ENCODE measurements around the gene TM4SF1.

DNA sequence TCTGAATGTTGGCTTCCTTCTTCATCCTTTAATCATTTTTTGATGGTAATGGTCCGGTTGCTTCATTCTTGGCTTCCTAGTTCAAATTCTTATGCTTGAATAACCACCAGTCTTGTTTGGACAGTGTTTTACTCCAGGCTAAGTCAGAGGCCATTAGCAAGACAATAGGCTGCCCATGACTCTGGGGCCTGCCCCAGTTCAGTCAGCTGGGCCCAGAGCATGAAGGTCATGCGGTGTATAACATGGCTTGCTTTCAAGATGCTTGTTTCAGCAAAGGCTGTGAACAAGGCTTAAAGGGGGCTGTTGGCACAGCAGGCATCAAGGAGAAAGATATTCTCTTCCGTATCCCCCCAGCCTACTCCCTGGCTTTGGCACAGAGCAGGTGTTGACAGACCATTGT is 57.7 kb downstream of the TM4SF1 start:
- TF ChIP-seq, protein P1, sequence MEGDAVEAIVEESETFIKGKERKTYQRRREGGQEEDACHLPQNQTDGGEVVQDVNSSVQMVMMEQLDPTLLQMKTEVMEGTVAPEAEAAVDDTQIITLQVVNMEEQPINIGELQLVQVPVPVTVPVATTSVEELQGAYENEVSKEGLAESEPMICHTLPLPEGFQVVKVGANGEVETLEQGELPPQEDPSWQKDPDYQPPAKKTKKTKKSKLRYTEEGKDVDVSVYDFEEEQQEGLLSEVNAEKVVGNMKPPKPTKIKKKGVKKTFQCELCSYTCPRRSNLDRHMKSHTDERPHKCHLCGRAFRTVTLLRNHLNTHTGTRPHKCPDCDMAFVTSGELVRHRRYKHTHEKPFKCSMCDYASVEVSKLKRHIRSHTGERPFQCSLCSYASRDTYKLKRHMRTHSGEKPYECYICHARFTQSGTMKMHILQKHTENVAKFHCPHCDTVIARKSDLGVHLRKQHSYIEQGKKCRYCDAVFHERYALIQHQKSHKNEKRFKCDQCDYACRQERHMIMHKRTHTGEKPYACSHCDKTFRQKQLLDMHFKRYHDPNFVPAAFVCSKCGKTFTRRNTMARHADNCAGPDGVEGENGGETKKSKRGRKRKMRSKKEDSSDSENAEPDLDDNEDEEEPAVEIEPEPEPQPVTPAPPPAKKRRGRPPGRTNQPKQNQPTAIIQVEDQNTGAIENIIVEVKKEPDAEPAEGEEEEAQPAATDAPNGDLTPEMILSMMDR (IDR thresholded peaks at IDR 0.05) = no peak
- TF ChIP-seq ZFX (IDR thresholded peaks at IDR 0.05; ENCODE audit: borderline replicate concordance) = no peak
